B cell (primary cell): ENCODE data around the gene TP53BP1. TPM values are rescaled to one million over a fixed set of nuclear protein-coding genes. Genes with fewer than 3 reads are reported as not detected.

Experiments
- ATAC-seq: fragments of 200-7000 bp; cut with Tn5 transposase; one replicate; pipeline ENCODE4 v1.10.0; 2021; ENCODE audit warnings: low read depth, mild to moderate bottlenecking, moderate number of reproducible peaks, moderate library complexity
- CTCF ChIA-PET: fragments of 350-600 bp; sonication (Branson Sonifier 250); formaldehyde crosslinking; loops from one replicate; lab custom pipeline; 2021; ENCODE audit warnings: antibody characterized with exemption, inconsistent platforms; lab: Charles Lee
- POLR2A ChIA-PET: fragments of 350-600 bp; sonication (Branson Sonifier 250); formaldehyde crosslinking; loops from one replicate; lab custom pipeline; 2021; ENCODE audit warnings: antibody characterized with exemption; lab: Charles Lee
- DNase-seq: peaks from one replicate; pipeline ENCODE4 v3.0.0; 2013
- H2AFZ ChIP-seq: 2 replicates; pipeline ENCODE4 v1.6.1; 2012; ENCODE audit warnings: mild to moderate bottlenecking, low read depth, low read length; ENCODE audit not compliant: insufficient read depth, poor library complexity, severe bottlenecking
- H3K27ac ChIP-seq, 2 donors: 1 replicate in 1 of 2; 2 replicates in 1 of 2; pipeline ENCODE4 v1.5.1; 2012 to 2013; ENCODE audit warnings: low read length in 2 of 2, mild to moderate bottlenecking in 2 of 2, moderate library complexity in 1 of 2
- H3K27me3 ChIP-seq, 4 experiments: fragments of 200-600 bp in 1 of 4; sonication (generic) in 1 of 4; replicated peaks in 1 of 4; 1 replicate in 2 of 4; 2 replicates in 2 of 4; pipeline versions ENCODE4 v1.6.1 to v1.7.0; 2013 to 2016; ENCODE audit warnings: low read length in 3 of 4, mild to moderate bottlenecking in 2 of 4, mixed read lengths in 1 of 4, moderate library complexity in 1 of 4; ENCODE audit not compliant: insufficient read depth in 4 of 4, control insufficient read depth in 3 of 4; ENCODE audit errors: control extremely low read depth in 1 of 4
- H3K36me3 ChIP-seq, 2 experiments: replicated peaks in 1 of 2; 1 replicate in 1 of 2; 2 replicates in 1 of 2; pipeline versions ENCODE4 v1.6.1 to v1.7.1; 2013; ENCODE audit warnings: low read length in 1 of 2; ENCODE audit not compliant: insufficient read depth in 2 of 2, control insufficient read depth in 1 of 2; ENCODE audit errors: control extremely low read depth in 1 of 2, extremely low read depth in 1 of 2
- H3K4me1 ChIP-seq, 2 donors: fragments of 200-600 bp in 1 of 2; sonication (generic) in 1 of 2; 1 replicate in 1 of 2; 2 replicates in 1 of 2; pipeline versions ENCODE4 v1.5.1 to v1.6.1; 2013 to 2017; ENCODE audit warnings: low read length in 2 of 2; ENCODE audit not compliant: control insufficient read depth in 2 of 2, insufficient read depth in 2 of 2
- H3K4me2 ChIP-seq: replicated peaks from 2 replicates; pipeline ENCODE3; 2012; ENCODE audit warnings: mild to moderate bottlenecking, low read depth, low read length; ENCODE audit not compliant: poor library complexity, severe bottlenecking
- H3K4me3 ChIP-seq, 5 experiments: fragments of 200-600 bp in 1 of 5; sonication (generic) in 1 of 5; 1 replicate in 3 of 5; 2 replicates in 2 of 5; pipeline versions ENCODE4 v1.5.1 to v1.7.0; 2011 to 2016; ENCODE audit warnings: low read length in 4 of 5, mild to moderate bottlenecking in 4 of 5, low read depth in 2 of 5, control low read depth in 1 of 5, moderate library complexity in 1 of 5; ENCODE audit not compliant: insufficient read depth in 1 of 5; ENCODE audit errors: control extremely low read depth in 1 of 5, extremely low read depth in 1 of 5
- H3K79me2 ChIP-seq: fragments of 200-600 bp; sonication (generic); one replicate; pipeline ENCODE4 v1.6.0; 2016; ENCODE audit warnings: low read length; ENCODE audit not compliant: control insufficient read depth, insufficient read depth
- H3K9ac ChIP-seq: fragments of 200-600 bp; sonication (generic); 2 replicates; pipeline ENCODE4 v1.6.1; 2017; ENCODE audit warnings: mild to moderate bottlenecking, low read length, moderate library complexity
- H3K9me3 ChIP-seq, 3 donors: one replicate each; pipeline versions ENCODE4 v1.6.1 to v1.7.1; 2013; ENCODE audit warnings: low read length in 2 of 3; ENCODE audit not compliant: control insufficient read depth in 2 of 3, insufficient read depth in 1 of 3; ENCODE audit errors: control extremely low read depth in 1 of 3
- H4K20me1 ChIP-seq: 2 replicates; pipeline ENCODE4 v1.6.0; 2012; ENCODE audit warnings: mild to moderate bottlenecking, low read length; ENCODE audit not compliant: insufficient read depth, control insufficient read depth, poor library complexity, severe bottlenecking
- H3K27ac Mint-ChIP-seq: one replicate; pipeline ENCODE4 v1.8.0; 2021; ENCODE audit warnings: mixed read lengths
- H3K27me3 Mint-ChIP-seq: one replicate; pipeline ENCODE4 v1.8.0; 2021; ENCODE audit warnings: mixed read lengths
- H3K4me1 Mint-ChIP-seq: one replicate; pipeline ENCODE4 v1.8.0; 2021; ENCODE audit warnings: mixed read lengths
- H3K4me3 Mint-ChIP-seq: one replicate; pipeline ENCODE4 v1.8.0; 2021; ENCODE audit warnings: mixed read lengths
- H3K9me3 Mint-ChIP-seq: one replicate; pipeline ENCODE4 v1.8.0; 2022; ENCODE audit warnings: mixed read lengths; ENCODE audit not compliant: insufficient read depth
- CTCF ChIP-seq: fragments of 200-600 bp; IDR thresholded peaks from one replicate; pipeline ENCODE4 v1.8.0; 2022; ENCODE audit warnings: antibody characterized with exemption, mild to moderate bottlenecking
- EZH2 ChIP-seq: IDR thresholded peaks from 2 replicates; pipeline ENCODE4 v1.6.1; 2012; ENCODE audit warnings: borderline replicate concordance, low read depth, mild to moderate bottlenecking, moderate library complexity, low read length; ENCODE audit not compliant: insufficient read depth, poor library complexity, severe bottlenecking
- WGBS: methylation state at CpG from one replicate; pipeline ENCODE4 v1.1.5; 2013; ENCODE audit warnings: missing lambda C conversion rate; ENCODE audit not compliant: insufficient coverage; 5-methylcytosine and 5-hydroxymethylcytosine counted together
- intact Hi-C: fragments of 100-400 bp; cut with micrococcal nuclease; formaldehyde crosslinking; loops from one replicate; pipeline ENCODE4 v1.10.0; 2022
- polyA plus RNA-seq: library from polyadenylated mRNA; depleted of rRNA; stranded (reverse); fragments of >200 nt; gene quantifications from 2 replicates; pipeline ENCODE4 v1.2.3, GENCODE V29; 2012
- total RNA-seq, 2 donors: library from RNA; stranded (reverse); fragments of 120-200 nt in 1 of 2; gene quantifications; 1 replicate in 1 of 2; 2 replicates in 1 of 2; pipeline versions ENCODE4 v1.2.3 to v1.2.4, GENCODE V29; 2013 to 2022

The TP53BP1 gene
- total and polyA plus RNA-seq, 2 donors (not counting 1 experiment from before 2014, with no cell fraction given) = 13.1 to 70.5 TPM

GRCh38 chr15:43436395-43436794 is 56.6 kb downstream of the TP53BP1 start:
- H3K4me1 ChIP-seq = no peaks in the 10 kb centered on the region
- H3K36me3 ChIP-seq = peaks cover 9 to 38% of the 10 kb centered on the region in 2 experiments
- intact Hi-C loops = no loop called here
- no peaks in the 10 kb centered on the region for H3K27me3 Mint-ChIP-seq
- CTCF ChIA-PET = no interaction called here
- TF ChIP-seq CTCF (no peak), EZH2 (no peak)
- no peak overlapping the region for H3K4me2 ChIP-seq
- H3K27ac ChIP-seq = no peak overlapping the region
- H3K9me3 ChIP-seq = no peaks in the 10 kb centered on the region
- POLR2A ChIA-PET = no interaction called here
- H3K79me2 ChIP-seq = no peaks in the 10 kb centered on the region
- H2AFZ ChIP-seq = no peak overlapping the region
- no peak for DNase-seq
- no peaks in the 10 kb centered on the region for H3K27me3 ChIP-seq
- H3K27ac Mint-ChIP-seq = no peak overlapping the region
- no peaks in the 10 kb centered on the region for H4K20me1 ChIP-seq
- no peak overlapping the region for H3K4me3 Mint-ChIP-seq
- WGBS = 90% methylated on average over 2 of the region's 7 CpGs
- no peak overlapping the region for H3K4me3 ChIP-seq
- H3K4me1 Mint-ChIP-seq = no peaks in the 10 kb centered on the region
- H3K9ac ChIP-seq = no peak overlapping the region
- H3K9me3 Mint-ChIP-seq = no peaks in the 10 kb centered on the region
- no peak for ATAC-seq

GRCh38 chr15:43434446-43434845 is 58.5 kb downstream of the TP53BP1 start:
- Histone ChIP-seq H3K9me3 (no peaks in the 10 kb centered on the region), H3K4me2 (no peak overlapping the region), H4K20me1 (no peaks in the 10 kb centered on the region), H3K9ac (no peak overlapping the region), H2AFZ (no peak overlapping the region), H3K79me2 (no peaks in the 10 kb centered on the region), H3K4me1 (no peaks in the 10 kb centered on the region), H3K27ac (no peak overlapping the region), H3K4me3 (no peak overlapping the region), H3K36me3 (peaks cover 7 to 35% of the 10 kb centered on the region in 2 experiments), H3K27me3 (no peaks in the 10 kb centered on the region)
- ChIA-PET POLR2A (no interaction called here), CTCF (no interaction called here)
- intact Hi-C loops = no loop called here
- DNase-seq = no peak
- no peak for ATAC-seq
- no peak for TF ChIP-seq EZH2
- Mint-ChIP-seq H3K27me3 (no peaks in the 10 kb centered on the region), H3K4me3 (no peak overlapping the region), H3K4me1 (peaks cover 2% of the 10 kb centered on the region), H3K9me3 (no peaks in the 10 kb centered on the region), H3K27ac (no peak overlapping the region)
